ENCODE measurements around the gene GET4. TPM values are rescaled to one million over a fixed set of nuclear protein-coding genes. Genes with fewer than 3 reads are reported as not detected.

GET4 gene
- polyA plus RNA-seq, 1 of the 3 experiments (the other 2 are of a cell fraction): 63.1 TPM

DNA sequence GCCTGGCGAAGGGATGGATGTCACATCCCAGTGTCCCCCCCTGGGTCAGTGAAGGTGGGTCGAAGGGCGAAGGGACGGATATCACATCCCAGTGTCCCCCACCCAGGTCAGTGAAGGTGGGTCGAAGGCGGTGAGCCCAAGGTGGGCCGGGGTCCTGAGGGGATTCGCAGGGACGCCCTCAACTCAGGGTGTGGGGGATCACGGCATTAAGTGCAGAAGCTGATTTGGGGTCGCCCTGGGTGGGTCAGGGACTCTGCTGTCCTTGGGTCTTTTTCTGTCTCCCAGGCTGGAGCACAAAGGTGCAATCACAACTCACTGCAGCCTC lies 56.3 kb downstream of the GET4 start:
- Histone ChIP-seq H3K9me2 (no peaks in the 10 kb centered on the region), H3K9me3 (no peaks in the 10 kb centered on the region), H3K36me3 (replicated peaks in 1 of 2; ENCODE audit: control insufficient read depth in 1 of 2, insufficient read depth in 2 of 2, low read length in 1 of 2) (no peaks in the 10 kb centered on the region), H3K4me2 (no peak overlapping the region), H3K27ac (ENCODE audit: low read depth in 2 of 2, low read length in 1 of 2) (no peak overlapping the region), H3F3A (replicated peaks; ENCODE audit: insufficient read depth) (peaks cover 3% of the 10 kb centered on the region), H3K27me3 (ENCODE audit: insufficient read depth) (no peaks in the 10 kb centered on the region), H3K79me2 (ENCODE audit: insufficient read depth) (no peaks in the 10 kb centered on the region), H3K4me1 (ENCODE audit: control insufficient read depth in 1 of 2, insufficient read depth in 2 of 2, low read depth in 1 of 2, low read length in 1 of 2) (0 out of 4 replicates have a peak, but pooled peaks cover 0 to 5% of the 10 kb centered on the region in 2 experiments), H4K20me1 (ENCODE audit: insufficient read depth) (no peaks in the 10 kb centered on the region), H3K4me3 (ENCODE audit: low read depth in 2 of 2, low read length in 1 of 2) (no peak overlapping the region), H2AFZ (ENCODE audit: low read depth) (no peak overlapping the region), H3K9ac (no peak overlapping the region)
- ChIA-PET CTCF (no interaction called here), POLR2A (no interaction called here)
- WGBS (ENCODE audit: low lambda C conversion rate): 84% methylated on average over 11 of the region's 11 CpGs
- TF ChIP-seq EP300 (IDR thresholded peaks at IDR 0.05; ENCODE audit: borderline replicate concordance in 1 of 2, low read depth in 1 of 2, low read length in 1 of 2) (no peak), GABPA (IDR thresholded peaks at IDR 0.05; ENCODE audit: low read depth) (no peak)
- DNase-seq: no peak

DNA sequence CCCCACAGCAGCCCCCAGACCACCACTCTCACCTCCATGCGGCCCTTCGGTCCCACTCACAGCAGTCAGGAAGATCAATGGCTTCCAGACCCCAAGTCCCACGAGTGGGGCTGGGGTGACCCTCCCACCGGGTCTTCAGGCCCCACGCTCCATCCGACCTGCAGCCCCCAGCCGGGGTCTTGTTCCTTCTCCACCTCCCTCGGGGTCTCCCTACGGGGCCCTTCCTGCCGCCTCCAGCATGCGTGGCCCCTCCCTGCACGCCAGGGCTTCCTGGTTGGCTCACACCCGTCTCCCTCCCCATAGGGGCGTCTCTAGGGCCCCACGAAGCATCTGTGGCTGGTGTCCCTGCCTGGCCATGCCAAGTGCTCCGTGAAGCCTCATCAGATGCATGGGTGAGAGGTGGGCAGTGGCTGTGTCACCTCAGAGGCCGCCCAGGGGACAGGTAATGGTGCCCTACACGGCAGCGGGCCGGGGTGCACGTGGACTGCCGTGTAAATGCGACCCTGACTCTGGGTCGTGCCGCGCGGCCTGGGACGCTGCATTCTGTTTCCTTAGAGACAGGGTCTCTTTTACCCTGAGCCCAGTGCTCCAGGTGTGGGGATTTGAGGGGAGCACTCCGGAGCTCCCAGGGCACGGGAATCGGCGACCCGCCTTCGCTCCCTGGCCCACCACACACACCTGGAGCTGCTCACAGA lies 58.3 kb downstream of the GET4 start:
- H3K79me2 ChIP-seq (ENCODE audit: insufficient read depth): no peaks in the 10 kb centered on the region
- no peaks in the 10 kb centered on the region for H3K9me3 ChIP-seq
- no peak overlapping the region for H3K4me3 ChIP-seq (ENCODE audit: low read depth in 2 of 2, low read length in 1 of 2)
- POLR2A ChIA-PET: no interaction called here
- H3K9ac ChIP-seq: no peak overlapping the region
- H2AFZ ChIP-seq (ENCODE audit: low read depth): no peak overlapping the region
- H3K36me3 ChIP-seq (replicated peaks in 1 of 2; ENCODE audit: control insufficient read depth in 1 of 2, insufficient read depth in 2 of 2, low read length in 1 of 2): no peaks in the 10 kb centered on the region
- WGBS (ENCODE audit: low lambda C conversion rate): 87% methylated on average over 24 of the region's 34 CpGs
- no peaks in the 10 kb centered on the region for H4K20me1 ChIP-seq (ENCODE audit: insufficient read depth)
- H3K4me2 ChIP-seq: no peak overlapping the region
- 0 out of 4 replicates have a peak, but pooled peaks cover 0 to 5% of the 10 kb centered on the region in 2 experiments for H3K4me1 ChIP-seq (ENCODE audit: control insufficient read depth in 1 of 2, insufficient read depth in 2 of 2, low read depth in 1 of 2, low read length in 1 of 2)
- no peaks in the 10 kb centered on the region for H3K27me3 ChIP-seq (ENCODE audit: insufficient read depth)
- no peak overlapping the region for H3K27ac ChIP-seq (ENCODE audit: low read depth in 2 of 2, low read length in 1 of 2)
- no peaks in the 10 kb centered on the region for H3K9me2 ChIP-seq
- TF ChIP-seq, protein P1, sequence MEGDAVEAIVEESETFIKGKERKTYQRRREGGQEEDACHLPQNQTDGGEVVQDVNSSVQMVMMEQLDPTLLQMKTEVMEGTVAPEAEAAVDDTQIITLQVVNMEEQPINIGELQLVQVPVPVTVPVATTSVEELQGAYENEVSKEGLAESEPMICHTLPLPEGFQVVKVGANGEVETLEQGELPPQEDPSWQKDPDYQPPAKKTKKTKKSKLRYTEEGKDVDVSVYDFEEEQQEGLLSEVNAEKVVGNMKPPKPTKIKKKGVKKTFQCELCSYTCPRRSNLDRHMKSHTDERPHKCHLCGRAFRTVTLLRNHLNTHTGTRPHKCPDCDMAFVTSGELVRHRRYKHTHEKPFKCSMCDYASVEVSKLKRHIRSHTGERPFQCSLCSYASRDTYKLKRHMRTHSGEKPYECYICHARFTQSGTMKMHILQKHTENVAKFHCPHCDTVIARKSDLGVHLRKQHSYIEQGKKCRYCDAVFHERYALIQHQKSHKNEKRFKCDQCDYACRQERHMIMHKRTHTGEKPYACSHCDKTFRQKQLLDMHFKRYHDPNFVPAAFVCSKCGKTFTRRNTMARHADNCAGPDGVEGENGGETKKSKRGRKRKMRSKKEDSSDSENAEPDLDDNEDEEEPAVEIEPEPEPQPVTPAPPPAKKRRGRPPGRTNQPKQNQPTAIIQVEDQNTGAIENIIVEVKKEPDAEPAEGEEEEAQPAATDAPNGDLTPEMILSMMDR (IDR thresholded peaks at IDR 0.05): no peak
- TF ChIP-seq MEF2A (IDR thresholded peaks at IDR 0.05; ENCODE audit: borderline replicate concordance, low read depth): no peak
- TF ChIP-seq, protein P2, sequence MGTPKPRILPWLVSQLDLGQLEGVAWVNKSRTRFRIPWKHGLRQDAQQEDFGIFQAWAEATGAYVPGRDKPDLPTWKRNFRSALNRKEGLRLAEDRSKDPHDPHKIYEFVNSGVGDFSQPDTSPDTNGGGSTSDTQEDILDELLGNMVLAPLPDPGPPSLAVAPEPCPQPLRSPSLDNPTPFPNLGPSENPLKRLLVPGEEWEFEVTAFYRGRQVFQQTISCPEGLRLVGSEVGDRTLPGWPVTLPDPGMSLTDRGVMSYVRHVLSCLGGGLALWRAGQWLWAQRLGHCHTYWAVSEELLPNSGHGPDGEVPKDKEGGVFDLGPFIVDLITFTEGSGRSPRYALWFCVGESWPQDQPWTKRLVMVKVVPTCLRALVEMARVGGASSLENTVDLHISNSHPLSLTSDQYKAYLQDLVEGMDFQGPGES (IDR thresholded peaks at IDR 0.05; ENCODE audit: low read depth, low read length): no peak
- no peak for TF ChIP-seq FOXJ3 (CRISPR knock-in tag; IDR thresholded peaks at IDR 0.05)
- TF ChIP-seq RCOR1 (IDR thresholded peaks at IDR 0.05; ENCODE audit: low read length): no peak
- no peak for TF ChIP-seq RFX5 (IDR thresholded peaks at IDR 0.05; ENCODE audit: low read length)
- no peak for TF ChIP-seq NRF1 (IDR thresholded peaks at IDR 0.05; ENCODE audit: low read depth, low read length)
- TF ChIP-seq PBX3 (IDR thresholded peaks at IDR 0.05): no peak
- no peak for TF ChIP-seq MXI1 (IDR thresholded peaks at IDR 0.05; ENCODE audit: low read depth, low read length)
- no peak for TF ChIP-seq POLR2AphosphoS5 (IDR thresholded peaks at IDR 0.05; ENCODE audit: low read depth, low read length)
- no peak for TF ChIP-seq FOSL2 (IDR thresholded peaks at IDR 0.05; ENCODE audit: borderline replicate concordance, low read depth)
- no peaks in the 10 kb centered on the region for H3F3A ChIP-seq (replicated peaks; ENCODE audit: insufficient read depth)
- CTCF ChIA-PET: interaction anchor here (0.7 kb wide), 1 partner anchor 22 kb away, joined by 3 read pairs; no protein-coding TSS in a partner anchor
- DNase-seq: no peak
